ENCODE data around the gene CISD1. TPM values are rescaled to one million over a fixed set of nuclear protein-coding genes. Genes with fewer than 3 reads are reported as not detected.
"Not testable (repeated sequence)": the region's sequence is repeated elsewhere in the genome, so short reads cannot be mapped to it uniquely, and the experiment has no call there.

Gene CISD1
- total and polyA plus RNA-seq, 2 of the 4 experiments (the other 2 are of a cell fraction): 28.2 to 34.6 TPM

DNA sequence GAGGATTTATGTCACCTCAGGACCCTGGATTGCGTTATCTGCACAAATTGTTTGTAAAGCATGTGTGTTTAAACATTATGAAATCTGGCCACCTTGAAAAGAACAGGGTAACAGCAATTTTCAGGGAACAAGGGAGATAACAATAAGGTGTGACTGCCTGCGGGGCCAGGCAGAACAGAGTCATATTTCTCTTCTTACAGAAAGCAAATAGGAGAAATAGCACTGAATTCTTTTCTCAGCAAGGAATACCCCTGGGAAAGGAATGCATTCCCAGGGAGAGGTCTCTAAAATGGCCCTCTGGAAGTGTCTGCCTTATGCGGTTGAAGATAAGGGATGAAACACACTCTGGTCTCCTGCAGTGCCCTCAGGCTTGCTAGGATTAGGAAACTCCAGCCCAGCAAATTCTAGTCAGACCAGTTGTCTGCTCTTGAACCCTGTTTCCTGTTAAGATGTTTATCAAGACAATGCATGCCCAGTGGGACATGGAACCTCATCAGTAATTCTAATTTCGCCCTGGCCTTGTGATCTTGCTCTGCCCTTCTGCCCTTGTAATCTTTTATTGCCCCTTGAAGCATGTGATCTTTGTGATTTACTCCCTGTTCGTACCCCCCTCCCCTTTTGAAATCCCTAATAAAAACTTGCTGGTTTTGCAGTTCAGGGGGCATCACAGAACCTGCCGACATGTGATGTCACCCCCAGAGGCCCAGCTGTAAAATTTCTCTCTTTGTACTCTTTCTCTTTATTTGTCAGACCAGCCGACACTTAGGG, 12.8 kb upstream of the CISD1 start:
- H2AK9ac ChIP-seq (replicated peaks; ENCODE audit: low read depth, low read length, poor library complexity); H3K4ac ChIP-seq (ENCODE audit: low read depth, low read length); H3K23ac ChIP-seq (ENCODE audit: low read depth, low read length); H3K9ac ChIP-seq (ENCODE audit: low read depth, low read length); H4K8ac ChIP-seq (ENCODE audit: low read depth in 2 of 2, low read length in 2 of 2); CTCF ChIA-PET; in situ Hi-C loops (cut with MboI; ENCODE audit: low sequenced_read_pairs); H3K18ac ChIP-seq (ENCODE audit: low read depth, low read length); H3K4me1 ChIP-seq (ENCODE audit: control insufficient read depth, insufficient read depth, low read length); H2BK20ac ChIP-seq (ENCODE audit: low read depth, low read length); H4K5ac ChIP-seq (ENCODE audit: low read depth, low read length); H4K20me1 ChIP-seq (ENCODE audit: insufficient read depth, low read length); H3K56ac ChIP-seq (ENCODE audit: extremely low read depth, insufficient read depth, low read length); H2AK5ac ChIP-seq (ENCODE audit: low read depth, low read length); ATAC-seq (ENCODE audit: low read depth); H3K9me1 ChIP-seq (ENCODE audit: insufficient read depth, low read length); H2AFZ ChIP-seq (replicated peaks; ENCODE audit: low read length, poor library complexity); DNase-seq; H3K9me3 ChIP-seq (ENCODE audit: control insufficient read depth, insufficient read depth, low read length); H3K4me3 ChIP-seq (ENCODE audit: insufficient read depth, low read depth, low read length); H3K36me3 ChIP-seq (ENCODE audit: control insufficient read depth, insufficient read depth, low read length); H2BK5ac ChIP-seq (ENCODE audit: low read depth, low read length, poor library complexity, severe bottlenecking); H3K4me2 ChIP-seq (ENCODE audit: low read depth, low read length); H4K91ac ChIP-seq (ENCODE audit: insufficient read depth, low read depth, low read length); BruUV-seq (replicated peaks); POLR2A ChIA-PET (ENCODE audit: unreplicated experiment); H2BK15ac ChIP-seq (ENCODE audit: low read depth, low read length); H3K27me3 ChIP-seq (ENCODE audit: control insufficient read depth, insufficient read depth, low read length); dilution Hi-C loops (cut with HindIII; ENCODE audit: low sequenced_read_pairs, unreplicated experiment); H3K27ac ChIP-seq (ENCODE audit: insufficient read depth, low read length); H2BK120ac ChIP-seq (ENCODE audit: low read depth, low read length); H3K14ac ChIP-seq (replicated peaks; ENCODE audit: low read depth, low read length); intact Hi-C loops (cut with micrococcal nuclease): not testable (repeated sequence)
- WGBS, 2 experiments (ENCODE audit: extremely low coverage in 2 of 2, insufficient read length in 1 of 2): 81% methylated on average over 2 of the region's 7 CpGs; no CpG with 5 or more reads in 1 of the 2 experiments
- H3K79me1 ChIP-seq (ENCODE audit: low read depth in 1 of 2, low read length in 2 of 2): peaks cover 8 to 16% of the 10 kb centered on the region in 2 experiments
